Erythroblast (primary cell): ENCODE measurements around the gene BMP2K.
"Not testable (repeated sequence)": the region's sequence is repeated elsewhere in the genome, so short reads cannot be mapped to it uniquely, and the experiment has no call there.

Experiments
- DNase-seq, 2 experiments: peaks; one replicate each; lab custom pipeline; 2025; lab: John Stamatoyannopoulos, UW
- GATA1 ChIP-seq: IDR thresholded peaks from 2 replicates; pipeline ENCODE4 v1.6.1; 2011; ENCODE audit warnings: low read depth, mild to moderate bottlenecking, control low read depth, low read length, moderate library complexity
- POLR2A ChIP-seq: IDR thresholded peaks from 2 replicates; pipeline ENCODE4 v1.6.1; 2011; ENCODE audit warnings: mild to moderate bottlenecking, low read length

The BMP2K gene

GRCh38 chr4:78876568-78877320 lies 100.6 kb downstream of the BMP2K start:
- TF ChIP-seq GATA1 (no peak), POLR2A (no peak)
- DNase-seq = no peak

- no peak for DNase-seq
- TF ChIP-seq GATA1 = no peak
- TF ChIP-seq POLR2A = no peak
Measured at GRCh38 chr4:78878031-78878430, 101.9 kb downstream of the BMP2K start.

DNA sequence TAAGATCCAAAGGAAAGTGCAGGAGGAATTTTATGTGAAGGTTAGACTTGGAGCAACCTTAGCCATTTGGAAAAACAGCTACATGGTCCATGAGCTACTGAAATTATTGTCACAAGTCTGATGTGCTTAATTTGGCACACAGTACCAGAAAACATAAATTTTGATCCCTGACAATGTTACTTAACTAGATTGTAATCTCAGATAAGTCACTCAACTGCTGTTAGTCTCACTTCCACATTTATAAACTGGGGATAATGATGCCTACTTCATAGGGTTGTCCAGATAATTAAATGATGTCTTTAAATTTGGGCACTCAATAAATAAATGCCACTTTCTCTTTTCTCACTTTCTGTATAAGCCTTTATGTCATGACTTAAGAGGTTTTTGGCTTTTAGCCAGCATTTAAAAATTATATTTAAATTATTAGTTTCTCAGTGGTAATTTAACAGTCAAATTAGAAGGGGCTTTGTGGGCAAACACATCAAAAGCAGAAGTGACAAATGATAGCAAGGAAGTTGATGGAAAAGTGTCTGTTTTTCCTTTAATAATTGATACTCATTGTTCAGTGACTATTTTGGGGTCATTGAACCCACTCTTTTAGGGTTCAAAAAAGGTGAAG lies 104.8 kb downstream of the BMP2K start:
- TF ChIP-seq POLR2A = no peak
- TF ChIP-seq GATA1 = no peak
- DNase-seq = no peak

DNA sequence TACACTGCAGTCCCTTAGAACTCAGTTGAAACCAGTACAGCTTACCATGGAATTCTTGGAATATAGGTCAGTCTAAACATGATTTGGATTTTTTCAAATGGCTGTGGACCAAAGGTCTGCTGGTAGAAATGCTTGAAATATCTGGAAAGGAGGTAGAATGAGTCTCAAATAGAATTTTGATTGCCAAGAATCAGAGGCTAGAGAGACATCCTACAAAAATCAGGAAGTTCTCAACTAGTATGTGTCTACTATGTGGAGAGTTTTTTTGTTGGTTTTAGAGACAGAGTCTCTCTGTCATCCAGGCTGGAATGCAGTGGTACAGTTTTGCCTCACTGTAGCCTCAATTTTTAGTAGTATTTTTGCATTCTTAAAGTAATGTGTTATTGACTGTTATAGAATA lies 109.4 kb downstream of the BMP2K start:
- TF ChIP-seq POLR2A = no peak

GRCh38 chr4:78889955-78890354 lies 113.8 kb downstream of the BMP2K start:
- no peak for DNase-seq
- no peak for TF ChIP-seq POLR2A
- TF ChIP-seq GATA1 = no peak

More for the DNA sequence above, 109.4 kb downstream of the BMP2K start:
- DNase-seq = no peak

DNA sequence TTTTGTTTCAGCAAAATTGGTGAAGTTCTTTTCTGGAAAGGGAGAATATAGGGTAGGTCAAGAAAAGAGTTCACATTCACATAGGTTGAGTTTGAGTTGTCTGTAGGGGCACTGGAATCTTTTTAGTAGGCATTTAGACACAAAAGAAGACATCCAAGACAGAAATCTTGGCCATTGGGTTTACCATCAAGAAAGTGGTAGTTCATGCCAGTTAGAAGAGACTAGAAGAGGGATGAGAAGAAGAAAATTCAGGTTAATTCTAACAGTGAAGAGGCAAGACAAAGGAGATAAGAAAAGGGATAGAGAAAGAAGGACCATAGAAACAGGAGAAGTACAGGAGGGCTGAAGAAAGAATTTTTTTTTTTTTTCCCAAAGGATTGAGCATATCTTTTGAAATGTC lies 123.2 kb downstream of the BMP2K start:
- DNase-seq = no peak
- TF ChIP-seq POLR2A (no peak), GATA1 (no peak)

GRCh38 chr4:78901882-78902281 lies 125.7 kb downstream of the BMP2K start:
- TF ChIP-seq GATA1 (no peak), POLR2A (no peak)
- DNase-seq = no peak

DNA sequence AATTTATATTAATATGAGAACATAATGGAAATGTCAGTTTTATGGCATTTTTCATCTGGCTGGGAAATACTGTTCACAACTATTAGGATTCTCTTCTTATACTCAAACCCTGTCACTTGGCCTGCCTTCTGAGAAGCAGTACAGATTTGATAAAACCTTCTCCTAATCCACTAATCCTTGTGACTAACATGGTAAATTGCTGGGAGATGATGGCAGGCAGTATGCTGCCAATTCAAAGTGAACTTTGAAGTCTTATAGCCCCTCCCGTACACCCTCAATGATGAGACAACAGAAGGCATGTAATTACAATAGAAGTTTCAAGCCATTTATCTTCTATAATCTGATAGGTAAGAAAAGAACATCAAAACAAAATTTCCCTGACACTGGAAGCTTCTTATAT lies 126.1 kb downstream of the BMP2K start:
- DNase-seq = no peak
- TF ChIP-seq GATA1 (no peak), POLR2A (no peak)

GRCh38 chr4:78904143-78904542 lies 128.0 kb downstream of the BMP2K start:
- no peak for DNase-seq
- no peak for TF ChIP-seq GATA1
- no peak for TF ChIP-seq POLR2A

DNA sequence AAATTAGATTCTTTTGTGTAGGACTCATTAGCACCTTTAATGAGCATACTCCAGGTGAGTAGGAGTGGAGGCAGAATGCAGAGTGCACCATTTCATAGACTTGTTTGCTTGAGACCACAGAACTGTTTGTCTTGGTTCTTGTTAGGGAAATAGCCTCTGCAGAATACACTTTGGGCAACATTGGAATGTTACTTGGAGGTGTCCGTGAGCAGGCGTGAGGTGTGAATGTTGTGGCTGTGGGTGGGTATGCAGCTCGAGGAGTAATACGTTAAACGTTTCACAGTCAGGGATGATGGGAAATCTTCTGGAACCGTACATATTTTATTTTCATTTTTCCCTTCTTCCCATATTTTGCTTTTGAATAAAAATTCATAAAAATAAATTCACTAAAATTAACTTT lies 131.5 kb downstream of the BMP2K start:
- no peak for DNase-seq
- TF ChIP-seq GATA1 (no peak), POLR2A (no peak)

DNA sequence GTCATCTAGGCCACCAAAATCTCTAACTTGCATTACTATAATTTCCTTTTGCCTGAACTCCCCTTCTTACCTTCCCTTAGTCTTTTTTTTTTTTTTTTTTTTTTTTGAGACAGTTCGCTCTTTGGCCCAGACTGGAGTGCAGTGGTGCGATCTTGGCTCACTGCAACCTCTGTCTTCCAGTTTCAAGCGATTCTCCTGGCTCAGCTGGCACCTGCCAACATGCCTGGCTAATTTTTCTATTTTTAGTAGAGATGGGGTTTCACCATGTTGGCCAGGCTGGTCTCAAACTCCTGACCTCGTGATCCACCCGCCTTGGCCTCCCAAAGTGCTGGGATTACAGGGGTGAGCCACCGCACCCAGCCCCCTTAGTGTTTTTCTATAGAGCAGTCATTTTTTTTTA lies 132.8 kb downstream of the BMP2K start:
- DNase-seq = not testable (repeated sequence)

- TF ChIP-seq GATA1 = no peak
- TF ChIP-seq POLR2A = no peak
- no peak for DNase-seq
Measured at GRCh38 chr4:78910612-78911011, 134.5 kb downstream of the BMP2K start.

GRCh38 chr4:78922207-78922606 lies 146.1 kb downstream of the BMP2K start:
- TF ChIP-seq POLR2A (no peak), GATA1 (no peak)
- DNase-seq = no peak

DNA sequence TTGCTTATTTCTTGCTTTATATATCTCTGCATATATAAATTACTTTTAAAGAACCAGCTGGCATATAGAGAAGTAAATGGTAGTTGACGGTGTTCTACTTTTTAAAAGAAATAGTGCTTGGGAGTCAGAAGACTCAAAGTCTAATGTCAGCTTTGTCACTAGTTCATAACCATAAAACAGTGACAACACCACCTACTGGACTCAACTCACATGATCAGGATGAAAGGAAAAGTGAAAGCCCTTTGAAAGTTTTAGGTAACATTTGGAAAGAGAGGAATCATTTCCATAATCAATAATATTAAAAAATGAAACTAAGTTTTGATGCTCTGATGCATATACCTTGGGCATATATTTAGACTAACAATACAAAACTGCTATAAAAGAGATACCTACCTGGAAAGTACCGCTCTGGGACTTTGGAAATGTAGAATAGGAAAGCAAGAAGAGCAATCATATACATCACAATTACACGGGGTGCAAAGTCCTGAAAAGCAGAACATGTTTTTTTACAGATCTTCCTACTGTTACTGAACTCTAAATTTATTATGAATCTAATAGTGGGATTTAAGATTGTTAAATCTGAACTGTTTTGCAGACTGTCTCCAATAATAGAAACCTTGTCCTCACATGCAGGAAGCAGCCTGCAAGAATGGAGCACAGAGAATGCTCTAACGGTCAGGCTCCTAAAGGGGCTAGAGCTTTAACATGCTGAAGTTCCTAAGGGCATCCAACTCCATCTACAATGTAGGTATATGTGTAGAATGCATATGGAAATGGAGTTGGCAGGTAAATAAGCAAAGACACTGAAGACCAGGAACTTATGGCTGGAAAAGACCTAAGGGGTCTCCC lies 147.5 kb downstream of the BMP2K start:
- DNase-seq = peak; percentile 22 to 50
- TF ChIP-seq GATA1 (no peak), POLR2A (no peak)
